NCI-H1436 (cell line): ENCODE data around the gene GOLM1.
"Not testable (repeated sequence)": the region's sequence is repeated elsewhere in the genome, so short reads cannot be mapped to it uniquely, and the experiment has no call there.

ENCODE experiments used
- DNase-seq: peaks from one replicate; lab custom pipeline; 2025; lab: John Stamatoyannopoulos, UW

Gene GOLM1

GRCh38 chr9:86082870-86083269 lies 16.5 kb downstream of the GOLM1 start:
- no peak for DNase-seq

- DNase-seq = no peak
Observed at GRCh38 chr9:86079865-86080469, 19.4 kb downstream of the GOLM1 start.

GRCh38 chr9:86079421-86079831 lies 19.9 kb downstream of the GOLM1 start:
- no peak for DNase-seq

GRCh38 chr9:86078731-86079130 lies 20.6 kb downstream of the GOLM1 start:
- no peak for DNase-seq

GRCh38 chr9:86077276-86077675 lies 22.1 kb downstream of the GOLM1 start:
- DNase-seq = no peak

GRCh38 chr9:86075132-86076109 lies 23.9 kb downstream of the GOLM1 start:
- DNase-seq = no peak

GRCh38 chr9:86073839-86074238 lies 25.5 kb downstream of the GOLM1 start:
- DNase-seq = no peak

- no peak for DNase-seq
Observed at GRCh38 chr9:86072394-86072877, 26.9 kb downstream of the GOLM1 start.

- DNase-seq = no peak
Observed at GRCh38 chr9:86069206-86069869, 30.0 kb downstream of the GOLM1 start.

- no peak for DNase-seq
Observed at GRCh38 chr9:86064220-86064619, 35.1 kb downstream of the GOLM1 start.

- DNase-seq = no peak
Observed at GRCh38 chr9:86062845-86063693, 36.3 kb downstream of the GOLM1 start.

GRCh38 chr9:86061972-86062739 lies 37.2 kb downstream of the GOLM1 start:
- no peak for DNase-seq

GRCh38 chr9:86057491-86057890 lies 41.9 kb downstream of the GOLM1 start:
- DNase-seq = no peak

GRCh38 chr9:86054695-86055094 lies 44.7 kb downstream of the GOLM1 start:
- no peak for DNase-seq

- no peak for DNase-seq
Observed at GRCh38 chr9:86052556-86053468, 46.5 kb downstream of the GOLM1 start.

GRCh38 chr9:86048018-86048742 lies 51.2 kb downstream of the GOLM1 start:
- not testable (repeated sequence) for DNase-seq

GRCh38 chr9:86047361-86047760 lies 52.0 kb downstream of the GOLM1 start:
- DNase-seq = no peak

GRCh38 chr9:86046930-86047341 lies 52.4 kb downstream of the GOLM1 start:
- DNase-seq = no peak

GRCh38 chr9:86046071-86046636 lies 53.2 kb downstream of the GOLM1 start:
- no peak for DNase-seq
